MM.1S (cell line): ENCODE data around the gene ANKRD16.

Experiments used
- DNase-seq: peaks from one replicate; pipeline ENCODE4 v3.0.0-alpha.2; 2015
- H2AFZ ChIP-seq: fragments of 300-600 bp; sonication (generic); 2 replicates; pipeline ENCODE4 v1.6.0; 2016; ENCODE audit warnings: antibody characterized with exemption, low read length
- H3F3A ChIP-seq: fragments of 300-600 bp; sonication (generic); 2 replicates; pipeline ENCODE4 v1.6.1; 2016; ENCODE audit warnings: mild to moderate bottlenecking, antibody characterized with exemption, low read length, moderate library complexity, mixed read lengths; ENCODE audit not compliant: insufficient read depth
- H3K27ac ChIP-seq: fragments of 300-600 bp; sonication (generic); 2 replicates; pipeline ENCODE4 v1.5.1; 2016; ENCODE audit warnings: mild to moderate bottlenecking, low read length
- H3K27me3 ChIP-seq: fragments of 300-600 bp; sonication (generic); replicated peaks from 2 replicates; pipeline ENCODE4 v1.6.0; 2016; ENCODE audit warnings: low read length; ENCODE audit not compliant: insufficient read depth
- H3K36me3 ChIP-seq: fragments of 300-600 bp; sonication (generic); replicated peaks from 2 replicates; pipeline ENCODE4 v1.6.1; 2016; ENCODE audit warnings: mild to moderate bottlenecking, low read length, mixed read lengths; ENCODE audit not compliant: insufficient read depth
- H3K4me1 ChIP-seq: fragments of 300-600 bp; sonication (generic); 2 replicates; pipeline ENCODE4 v1.6.1; 2016; ENCODE audit warnings: low read length, mixed read lengths
- H3K4me2 ChIP-seq: fragments of 300-600 bp; sonication (generic); 2 replicates; pipeline ENCODE4 v1.6.0; 2016; ENCODE audit warnings: low read depth, low read length
- H3K4me3 ChIP-seq: fragments of 300-600 bp; sonication (generic); 2 replicates; pipeline ENCODE4 v1.5.1; 2016; ENCODE audit warnings: low read length, mixed read lengths
- H3K79me2 ChIP-seq: fragments of 300-600 bp; sonication (generic); 2 replicates; pipeline ENCODE4 v1.6.1; 2016; ENCODE audit warnings: mixed run types, low read length, mixed read lengths
- H3K9ac ChIP-seq: fragments of 300-600 bp; sonication (generic); 2 replicates; pipeline ENCODE4 v1.6.1; 2016; ENCODE audit warnings: low read length, mixed read lengths
- H3K9me2 ChIP-seq: fragments of 300-600 bp; sonication (generic); replicated peaks from 2 replicates; pipeline ENCODE4 v1.6.1; 2016; ENCODE audit warnings: mild to moderate bottlenecking, low read length, mixed read lengths; ENCODE audit not compliant: insufficient read depth
- H3K9me3 ChIP-seq: fragments of 300-600 bp; sonication (generic); replicated peaks from 2 replicates; pipeline ENCODE4 v1.6.1; 2016; ENCODE audit warnings: mild to moderate bottlenecking, low read length, mixed read lengths; ENCODE audit not compliant: insufficient read depth
- H4K20me1 ChIP-seq: fragments of 300-600 bp; sonication (generic); 2 replicates; pipeline ENCODE4 v1.6.1; 2016; ENCODE audit warnings: mild to moderate bottlenecking, low read length, moderate library complexity, mixed read lengths; ENCODE audit not compliant: insufficient read depth
- CTCF ChIP-seq: fragments of 300-600 bp; sonication (generic); IDR thresholded peaks from 2 replicates; pipeline ENCODE4 v1.5.1; 2016; ENCODE audit warnings: antibody characterized with exemption, low read length, mixed read lengths
- EZH2 ChIP-seq: fragments of 300-600 bp; sonication (generic); optimal IDR thresholded peaks from 2 replicates; pipeline ENCODE3; 2017; ENCODE audit warnings: low read depth, mild to moderate bottlenecking, antibody characterized with exemption, low read length, mixed read lengths
- EZH2phosphoT487 ChIP-seq: fragments of 300-600 bp; sonication (generic); IDR thresholded peaks from 2 replicates; pipeline ENCODE4 v1.6.1; 2018; ENCODE audit warnings: antibody characterized with exemption, low read length

ANKRD16 gene

DNA sequence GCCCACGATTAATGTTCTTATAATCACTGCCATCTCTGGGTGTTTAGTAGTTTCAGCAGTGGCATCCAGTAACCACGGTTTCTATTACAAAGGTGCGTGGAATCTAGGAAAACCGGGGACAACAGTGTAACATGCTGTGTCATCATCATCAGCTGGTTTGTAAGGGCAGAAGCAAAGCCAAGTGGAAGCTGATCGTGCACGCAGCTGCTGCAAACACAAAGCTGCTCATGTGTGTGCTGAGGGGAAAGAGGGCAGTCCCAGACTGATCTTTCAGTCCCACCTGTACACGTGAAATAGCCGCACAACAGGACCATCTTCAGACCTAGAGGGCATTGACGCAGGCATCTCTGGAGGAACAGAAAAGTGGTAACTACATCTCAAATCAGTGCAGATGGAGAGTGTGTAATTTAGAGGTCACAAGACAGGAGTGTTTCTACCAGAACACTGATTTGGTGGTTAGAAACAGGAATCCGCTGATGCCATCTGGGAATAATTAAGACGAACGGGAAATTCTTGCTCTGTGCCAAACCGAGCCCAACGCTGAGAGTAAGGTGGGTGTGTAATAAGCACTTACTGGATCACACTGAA is 13.4 kb downstream of the ANKRD16 start:
- Histone ChIP-seq H3F3A (no peaks in the 10 kb centered on the region; the same call in 1 of the 2 replicates), H3K27me3 (no peaks in the 10 kb centered on the region), H4K20me1 (no peaks in the 10 kb centered on the region), H3K4me2 (no peak overlapping the region), H3K27ac (no peak overlapping the region), H2AFZ (no peak overlapping the region), H3K79me2 (no peaks in the 10 kb centered on the region), H3K9me3 (no peaks in the 10 kb centered on the region), H3K36me3 (no peaks in the 10 kb centered on the region; the same call in 1 of the 2 replicates), H3K9me2 (no peaks in the 10 kb centered on the region), H3K4me1 (no peaks in the 10 kb centered on the region), H3K4me3 (no peak overlapping the region), H3K9ac (no peak overlapping the region)
- no peak for TF ChIP-seq EZH2phosphoT487
- no peak for TF ChIP-seq EZH2
- TF ChIP-seq CTCF = no peak
- DNase-seq = no peak

DNA sequence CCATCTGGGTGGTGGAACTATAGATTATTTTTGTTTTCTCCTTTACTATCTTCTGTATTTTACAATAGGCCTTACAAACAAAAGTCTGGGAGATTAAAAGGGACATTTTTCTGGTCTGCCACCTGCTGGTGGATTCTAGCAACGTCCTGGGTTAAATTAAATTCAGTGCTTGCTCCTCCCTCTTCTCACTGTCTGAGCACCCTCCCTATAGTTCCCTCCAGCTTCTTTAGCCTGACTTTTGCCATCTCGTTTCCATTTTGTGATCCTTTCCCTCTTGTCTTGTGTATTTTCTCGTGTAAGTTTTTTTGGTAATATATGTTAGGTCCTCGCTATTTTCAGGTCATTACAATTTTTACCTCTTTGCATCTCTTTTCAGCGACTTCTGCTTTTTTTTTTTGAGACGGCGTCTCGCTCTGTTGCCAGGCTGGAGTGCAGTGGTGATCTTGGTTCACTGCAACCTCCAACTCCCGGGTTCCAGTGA is 16.1 kb downstream of the ANKRD16 start:
- H4K20me1 ChIP-seq = no peaks in the 10 kb centered on the region
- H3K27me3 ChIP-seq = no peaks in the 10 kb centered on the region
- no peak overlapping the region for H3K27ac ChIP-seq
- H3K9me3 ChIP-seq = no peaks in the 10 kb centered on the region
- no peak overlapping the region for H3K4me3 ChIP-seq
- H3K4me2 ChIP-seq = no peak overlapping the region
- no peak overlapping the region for H3K9ac ChIP-seq
- no peaks in the 10 kb centered on the region for H3K4me1 ChIP-seq
- no peaks in the 10 kb centered on the region for H3K9me2 ChIP-seq
- H3K79me2 ChIP-seq = no peaks in the 10 kb centered on the region
- no peak overlapping the region for H2AFZ ChIP-seq
- no peak for TF ChIP-seq EZH2phosphoT487
- peak; percentile 65 for TF ChIP-seq CTCF
- TF ChIP-seq EZH2 = no peak
- H3K36me3 ChIP-seq = no peaks in the 10 kb centered on the region
- H3F3A ChIP-seq = no peaks in the 10 kb centered on the region; the same call in 1 of the 2 replicates
- DNase-seq = peak; percentile 69

DNA sequence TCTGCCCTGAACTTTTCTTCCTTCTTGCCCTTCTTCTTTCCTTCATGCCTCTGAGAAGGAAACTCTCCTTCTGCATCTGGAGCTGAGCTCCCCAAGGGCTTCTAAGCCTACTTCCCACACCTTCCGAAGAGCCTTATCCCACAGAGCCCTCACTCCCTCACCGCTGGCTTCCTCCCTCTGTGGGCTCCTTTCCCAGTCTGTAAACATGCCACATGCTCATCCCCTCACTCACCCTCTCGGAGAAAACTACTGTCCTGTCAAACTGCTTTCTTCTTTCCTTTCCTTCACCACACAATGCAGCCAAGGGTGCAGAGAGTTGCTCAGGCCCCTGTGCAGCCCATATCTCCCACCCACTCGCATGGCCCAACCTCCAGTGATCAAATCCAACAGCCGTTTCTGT is 18.1 kb downstream of the ANKRD16 start:
- no peaks in the 10 kb centered on the region for H3K36me3 ChIP-seq
- H4K20me1 ChIP-seq = no peaks in the 10 kb centered on the region
- no peaks in the 10 kb centered on the region for H3K4me1 ChIP-seq
- no peaks in the 10 kb centered on the region for H3K9me3 ChIP-seq
- no peaks in the 10 kb centered on the region for H3K9me2 ChIP-seq
- no peak for DNase-seq
- H3K27ac ChIP-seq = no peak overlapping the region
- H3K4me3 ChIP-seq = no peak overlapping the region
- H3F3A ChIP-seq = no peaks in the 10 kb centered on the region
- no peak overlapping the region for H3K9ac ChIP-seq
- H3K4me2 ChIP-seq = no peak overlapping the region
- no peak overlapping the region for H2AFZ ChIP-seq
- no peaks in the 10 kb centered on the region for H3K79me2 ChIP-seq
- no peak for TF ChIP-seq CTCF
- TF ChIP-seq EZH2phosphoT487 = no peak
- TF ChIP-seq EZH2 = no peak
- H3K27me3 ChIP-seq = no peaks in the 10 kb centered on the region
